WTC11 (cell line): Measurements from ENCODE around the gene MARK3. TPM values are rescaled to one million over a fixed set of nuclear protein-coding genes. Genes with fewer than 3 reads are reported as not detected.
A peak's percentile ranks its signal among the peaks of the same experiment; 100 is the strongest.

ENCODE experiments used
- ATAC-seq: fragments of 200-7000 bp; cut with Tn5 transposase; 2 replicates; pipeline ENCODE4 v1.10.0; 2021; ENCODE audit warnings: mild to moderate bottlenecking, moderate library complexity
- CTCF ChIA-PET: fragments of 300-600 bp; sonication (Branson Sonifier 250); formaldehyde crosslinking; loops from one replicate; lab custom pipeline; 2021; ENCODE audit warnings: antibody characterized with exemption; lab: Charles Lee
- POLR2A ChIA-PET: fragments of 350-600 bp; sonication (Branson Sonifier 250); formaldehyde crosslinking; loops from one replicate; lab custom pipeline; 2021; ENCODE audit warnings: antibody characterized with exemption; lab: Charles Lee
- DNase-seq: peaks from one replicate; pipeline ENCODE4 v3.0.0; 2021; ENCODE audit warnings: low spot score
- H3K27ac Mint-ChIP-seq: 2 replicates; pipeline ENCODE4 v1.8.0; 2021; ENCODE audit warnings: mixed read lengths
- H3K27me3 Mint-ChIP-seq: 2 replicates; pipeline ENCODE4 v1.8.0; 2021; ENCODE audit warnings: low read depth, mild to moderate bottlenecking, moderate library complexity, mixed read lengths
- H3K36me3 Mint-ChIP-seq: 2 replicates; pipeline ENCODE4 v1.8.0; 2021; ENCODE audit warnings: mixed read lengths
- H3K4me1 Mint-ChIP-seq: 2 replicates; pipeline ENCODE4 v1.8.0; 2022; ENCODE audit warnings: mixed read lengths
- H3K4me3 Mint-ChIP-seq: 2 replicates; pipeline ENCODE4 v1.8.0; 2021; ENCODE audit warnings: mild to moderate bottlenecking, moderate library complexity, mixed read lengths
- H3K9me3 Mint-ChIP-seq: 2 replicates; pipeline ENCODE4 v1.8.0; 2021; ENCODE audit warnings: mixed read lengths
- AFF4 ChIP-seq: sonication (generic); formaldehyde crosslinking; IDR thresholded peaks from 2 replicates; pipeline ENCODE4 v1.8.1; 2023; ENCODE audit warnings: mild to moderate bottlenecking, missing genetic modification reagents, borderline replicate concordance
- ATF1 ChIP-seq: sonication (generic); formaldehyde crosslinking; IDR thresholded peaks from 2 replicates; pipeline ENCODE4 v1.8.1; 2023; ENCODE audit warnings: mild to moderate bottlenecking, moderate library complexity, missing genetic modification reagents
- ATF3 ChIP-seq: sonication (generic); formaldehyde crosslinking; conservative IDR thresholded peaks from 2 replicates; pipeline ENCODE4 v1.8.1; 2022; ENCODE audit warnings: mild to moderate bottlenecking, missing genetic modification reagents
- CDX4 ChIP-seq: fragments of 250-450 bp; sonication (Bioruptor Pico); IDR thresholded peaks from 2 replicates; pipeline ENCODE4 v1.9.0; 2021; ENCODE audit warnings: moderate library complexity, mild to moderate bottlenecking, inconsistent platforms, borderline replicate concordance
- CREB1 ChIP-seq: sonication (generic); formaldehyde crosslinking; IDR thresholded peaks from 2 replicates; pipeline ENCODE4 v1.8.0; 2023; ENCODE audit warnings: mild to moderate bottlenecking, missing genetic modification reagents
- E2F1 ChIP-seq: sonication (generic); formaldehyde crosslinking; IDR thresholded peaks from 2 replicates; pipeline ENCODE4 v1.8.0; 2022; ENCODE audit warnings: mild to moderate bottlenecking, missing genetic modification reagents
- E2F5 ChIP-seq: sonication (generic); formaldehyde crosslinking; IDR thresholded peaks from 2 replicates; pipeline ENCODE4 v1.8.1; 2022; ENCODE audit warnings: mild to moderate bottlenecking, moderate library complexity, missing genetic modification reagents
- FOXK1 ChIP-seq: sonication (generic); formaldehyde crosslinking; IDR thresholded peaks from 2 replicates; pipeline ENCODE4 v1.8.0; 2022; ENCODE audit warnings: mild to moderate bottlenecking, moderate library complexity, missing genetic modification reagents
- GTF2I ChIP-seq: fragments of 250-450 bp; sonication (Bioruptor Pico); conservative IDR thresholded peaks from 2 replicates; pipeline ENCODE4 v1.4.0; 2021; ENCODE audit warnings: mild to moderate bottlenecking
- MXD4 ChIP-seq: fragments of 250-450 bp; sonication (Bioruptor Pico); IDR thresholded peaks from 2 replicates; pipeline ENCODE4 v1.8.0; 2021; ENCODE audit warnings: mild to moderate bottlenecking, moderate library complexity, borderline replicate concordance
- NFE2L1 ChIP-seq: sonication (generic); formaldehyde crosslinking; IDR thresholded peaks from 2 replicates; pipeline ENCODE4 v1.8.1; 2023; ENCODE audit warnings: missing genetic modification reagents
- PREB ChIP-seq: sonication (generic); formaldehyde crosslinking; IDR thresholded peaks from 2 replicates; pipeline ENCODE4 v1.8.1; 2022; ENCODE audit warnings: mild to moderate bottlenecking, missing genetic modification reagents, moderate library complexity, borderline replicate concordance
- RORB ChIP-seq: fragments of 250-450 bp; sonication (Bioruptor Pico); IDR thresholded peaks from 2 replicates; pipeline ENCODE4 v1.9.0; 2021; ENCODE audit warnings: mild to moderate bottlenecking
- SOX15 ChIP-seq: fragments of 250-450 bp; sonication (Bioruptor Pico); IDR thresholded peaks from 2 replicates; pipeline ENCODE4 v1.9.0; 2021; ENCODE audit warnings: mild to moderate bottlenecking
- TEAD1 ChIP-seq: sonication (generic); formaldehyde crosslinking; IDR thresholded peaks from 2 replicates; pipeline ENCODE4 v1.8.0; 2022; ENCODE audit warnings: mild to moderate bottlenecking, missing genetic modification reagents
- TEAD4 ChIP-seq: sonication (generic); formaldehyde crosslinking; IDR thresholded peaks from 2 replicates; pipeline ENCODE4 v1.8.0; 2022; ENCODE audit warnings: mild to moderate bottlenecking, missing genetic modification reagents
- ZBTB21 ChIP-seq: sonication (generic); formaldehyde crosslinking; IDR thresholded peaks from 2 replicates; pipeline ENCODE4 v1.8.1; 2023; ENCODE audit warnings: mild to moderate bottlenecking, missing genetic modification reagents, borderline replicate concordance
- ZBTB43 ChIP-seq: sonication (generic); formaldehyde crosslinking; IDR thresholded peaks from 2 replicates; pipeline ENCODE4 v1.8.1; 2023; ENCODE audit warnings: mild to moderate bottlenecking, missing genetic modification reagents
- ZMAT4 ChIP-seq: fragments of 250-450 bp; sonication (Bioruptor Pico); IDR thresholded peaks from 2 replicates; pipeline ENCODE4 v1.9.0; 2021; ENCODE audit warnings: mild to moderate bottlenecking
- ZNF138 ChIP-seq: sonication (generic); formaldehyde crosslinking; conservative IDR thresholded peaks from 2 replicates; pipeline ENCODE4 v1.8.1; 2022; ENCODE audit warnings: mild to moderate bottlenecking, moderate library complexity, missing genetic modification reagents
- ZNF317 ChIP-seq: sonication (generic); formaldehyde crosslinking; IDR thresholded peaks from 2 replicates; pipeline ENCODE4 v1.8.1; 2023; ENCODE audit warnings: low read depth, mild to moderate bottlenecking, moderate library complexity, missing genetic modification reagents, borderline replicate concordance
- ZNF396 ChIP-seq: fragments of 250-450 bp; sonication (Bioruptor Pico); IDR thresholded peaks from 2 replicates; pipeline ENCODE4 v1.8.0; 2021; ENCODE audit warnings: mild to moderate bottlenecking, moderate library complexity, borderline replicate concordance
- total RNA-seq: library from RNA; stranded (reverse); gene quantifications from 3 replicates; pipeline ENCODE4 v1.2.3, GENCODE V29; 2021

The MARK3 gene
- total RNA-seq, 1 experiment from 2014 or later: 93.7 TPM

GRCh38 chr14:103404920-103405319, 19.7 kb downstream of the MARK3 start:
- no peaks in the 10 kb centered on the region for H3K27me3 Mint-ChIP-seq
- ChIA-PET CTCF (interaction anchor here (1.1 to 1.3 kb wide), 2 partner anchors 14 to 15 kb away, joined by 3 to 4 read pairs; no protein-coding TSS in a partner anchor), POLR2A (no interaction called here)
- H3K9me3 Mint-ChIP-seq: no peaks in the 10 kb centered on the region
- TF ChIP-seq AFF4 (CRISPR knock-in tag) (no peak), GTF2I (CRISPR knock-in tag) (no peak), E2F1 (CRISPR knock-in tag) (no peak), ZNF138 (CRISPR knock-in tag) (no peak), PREB (no peak), CREB1 (no peak), ZMAT4 (CRISPR knock-in tag) (no peak), E2F5 (CRISPR knock-in tag) (no peak), TEAD4 (CRISPR knock-in tag) (no peak), ZBTB21 (CRISPR knock-in tag) (no peak)
- H3K4me1 Mint-ChIP-seq: peaks cover 43% of the 10 kb centered on the region
- no peak overlapping the region for H3K4me3 Mint-ChIP-seq
- peaks cover 13% of the 10 kb centered on the region for H3K36me3 Mint-ChIP-seq
- ATAC-seq (no peak), DNase-seq (no peak)
- no peak overlapping the region for H3K27ac Mint-ChIP-seq

GRCh38 chr14:103408491-103409155, 23.4 kb downstream of the MARK3 start:
- no peak for TF ChIP-seq RORB
- no peak for TF ChIP-seq ZNF396 (CRISPR knock-in tag)
- POLR2A ChIA-PET: no interaction called here

GRCh38 chr14:103416916-103417315, 31.7 kb downstream of the MARK3 start:
- Mint-ChIP-seq H3K27me3 (no peaks in the 10 kb centered on the region), H3K9me3 (no peaks in the 10 kb centered on the region), H3K4me3 (no peak overlapping the region), H3K4me1 (peaks cover 25% of the 10 kb centered on the region), H3K36me3 (peaks cover 15% of the 10 kb centered on the region), H3K27ac (peak overlapping the region; percentile 28)
- DNase-seq: no peak
- peak; percentile 36; the same call in 1 of the 2 replicates for ATAC-seq
- CTCF ChIA-PET: interaction anchor here (1.8 kb wide), 1 partner anchor 24 kb away, joined by 6 read pairs; no protein-coding TSS in a partner anchor
- POLR2A ChIA-PET: no interaction called here
- TF ChIP-seq FOXK1 (CRISPR knock-in tag) (no peak), ZBTB21 (CRISPR knock-in tag) (no peak), ZNF317 (CRISPR knock-in tag) (no peak), NFE2L1 (no peak), ATF3 (CRISPR knock-in tag) (no peak), MXD4 (CRISPR knock-in tag) (no peak), SOX15 (CRISPR knock-in tag) (no peak), CDX4 (CRISPR knock-in tag) (no peak), RORB (no peak), ATF1 (CRISPR knock-in tag) (no peak), CREB1 (no peak), ZBTB43 (no peak), TEAD1 (CRISPR knock-in tag) (no peak)

More at GRCh38 chr14:103408491-103409155, 23.4 kb downstream of the MARK3 start:
- H3K4me1 Mint-ChIP-seq: peaks cover 13% of the 10 kb centered on the region
- DNase-seq (no peak), ATAC-seq (no peak)
- no peaks in the 10 kb centered on the region for H3K27me3 Mint-ChIP-seq
- no peak overlapping the region for H3K4me3 Mint-ChIP-seq
- CTCF ChIA-PET: no interaction called here
- H3K9me3 Mint-ChIP-seq: no peaks in the 10 kb centered on the region
- peaks cover 26% of the 10 kb centered on the region for H3K36me3 Mint-ChIP-seq
- peak overlapping the region; percentile 39 for H3K27ac Mint-ChIP-seq
